ENCODE results near the gene CFL2.

Gene CFL2

GRCh38 chr14:34678735-34679134, 35.7 kb downstream of the CFL2 start:
- Histone ChIP-seq H3K79me2 (ENCODE audit: low read length) (no peaks in the 10 kb centered on the region), H3K27me3 (ENCODE audit: low read depth, low read length) (no peaks in the 10 kb centered on the region), H3K36me3 (replicated peaks; ENCODE audit: low read depth, low read length) (no peaks in the 10 kb centered on the region), H4K20me1 (ENCODE audit: insufficient read depth, low read length) (no peaks in the 10 kb centered on the region), H3K27ac (ENCODE audit: low read length) (no peak overlapping the region), H3K9me3 (ENCODE audit: insufficient read depth, low read length) (no peaks in the 10 kb centered on the region), H3K4me1 (ENCODE audit: low read length) (no peaks in the 10 kb centered on the region), H3K4me3 (ENCODE audit: low read length) (no peak overlapping the region), H3K4me2 (ENCODE audit: low read length) (no peak overlapping the region), H2AFZ (ENCODE audit: low read depth, low read length) (no peak overlapping the region), H3K9ac (ENCODE audit: low read length) (no peak overlapping the region)
- no peak for TF ChIP-seq EZH2phosphoT487 (IDR thresholded peaks at IDR 0.05; ENCODE audit: low read depth)
- TF ChIP-seq, protein P1, sequence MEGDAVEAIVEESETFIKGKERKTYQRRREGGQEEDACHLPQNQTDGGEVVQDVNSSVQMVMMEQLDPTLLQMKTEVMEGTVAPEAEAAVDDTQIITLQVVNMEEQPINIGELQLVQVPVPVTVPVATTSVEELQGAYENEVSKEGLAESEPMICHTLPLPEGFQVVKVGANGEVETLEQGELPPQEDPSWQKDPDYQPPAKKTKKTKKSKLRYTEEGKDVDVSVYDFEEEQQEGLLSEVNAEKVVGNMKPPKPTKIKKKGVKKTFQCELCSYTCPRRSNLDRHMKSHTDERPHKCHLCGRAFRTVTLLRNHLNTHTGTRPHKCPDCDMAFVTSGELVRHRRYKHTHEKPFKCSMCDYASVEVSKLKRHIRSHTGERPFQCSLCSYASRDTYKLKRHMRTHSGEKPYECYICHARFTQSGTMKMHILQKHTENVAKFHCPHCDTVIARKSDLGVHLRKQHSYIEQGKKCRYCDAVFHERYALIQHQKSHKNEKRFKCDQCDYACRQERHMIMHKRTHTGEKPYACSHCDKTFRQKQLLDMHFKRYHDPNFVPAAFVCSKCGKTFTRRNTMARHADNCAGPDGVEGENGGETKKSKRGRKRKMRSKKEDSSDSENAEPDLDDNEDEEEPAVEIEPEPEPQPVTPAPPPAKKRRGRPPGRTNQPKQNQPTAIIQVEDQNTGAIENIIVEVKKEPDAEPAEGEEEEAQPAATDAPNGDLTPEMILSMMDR (IDR thresholded peaks at IDR 0.05; ENCODE audit: low read depth, low read length), result no peak

DNA sequence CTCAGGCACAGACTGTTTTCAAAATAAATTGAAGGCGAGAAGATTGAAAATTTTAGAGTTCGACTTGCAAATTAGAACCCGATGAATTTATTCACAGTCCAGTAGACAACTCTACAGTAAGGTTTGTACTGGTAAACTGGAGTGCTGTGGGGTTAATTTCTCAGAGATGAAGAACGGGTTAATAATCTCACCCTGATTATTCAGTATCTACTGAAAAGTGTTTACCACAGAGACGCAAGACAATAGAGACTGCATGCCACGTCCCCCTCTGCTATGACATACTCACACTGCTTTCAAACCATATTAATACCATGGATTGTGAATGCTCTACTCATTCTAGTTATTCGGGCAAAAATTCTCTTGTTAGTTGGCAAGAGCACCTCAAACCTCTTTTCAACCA, 36.1 kb downstream of the CFL2 start:
- Histone ChIP-seq H4K20me1 (ENCODE audit: insufficient read depth, low read length) (no peaks in the 10 kb centered on the region), H3K36me3 (replicated peaks; ENCODE audit: low read depth, low read length) (no peaks in the 10 kb centered on the region), H3K4me1 (ENCODE audit: low read length) (no peaks in the 10 kb centered on the region), H3K4me3 (ENCODE audit: low read length) (no peak overlapping the region), H3K9ac (ENCODE audit: low read length) (no peak overlapping the region), H2AFZ (ENCODE audit: low read depth, low read length) (no peak overlapping the region), H3K27ac (ENCODE audit: low read length) (no peak overlapping the region), H3K27me3 (ENCODE audit: low read depth, low read length) (no peaks in the 10 kb centered on the region), H3K9me3 (ENCODE audit: insufficient read depth, low read length) (no peaks in the 10 kb centered on the region), H3K4me2 (ENCODE audit: low read length) (no peak overlapping the region), H3K79me2 (ENCODE audit: low read length) (no peaks in the 10 kb centered on the region)
- no peak for TF ChIP-seq EZH2phosphoT487 (IDR thresholded peaks at IDR 0.05; ENCODE audit: low read depth)

- H4K20me1 ChIP-seq (ENCODE audit: insufficient read depth, low read length), result no peaks in the 10 kb centered on the region
- no peaks in the 10 kb centered on the region for H3K27me3 ChIP-seq (ENCODE audit: low read depth, low read length)
- no peak overlapping the region for H3K4me2 ChIP-seq (ENCODE audit: low read length)
- H3K4me1 ChIP-seq (ENCODE audit: low read length), result no peaks in the 10 kb centered on the region
- no peaks in the 10 kb centered on the region for H3K9me3 ChIP-seq (ENCODE audit: insufficient read depth, low read length)
- H3K79me2 ChIP-seq (ENCODE audit: low read length), result no peaks in the 10 kb centered on the region
- no peak overlapping the region for H3K27ac ChIP-seq (ENCODE audit: low read length)
- no peaks in the 10 kb centered on the region for H3K36me3 ChIP-seq (replicated peaks; ENCODE audit: low read depth, low read length)
- TF ChIP-seq, protein P1 (IDR thresholded peaks at IDR 0.05; ENCODE audit: low read depth, low read length), result no peak
- TF ChIP-seq EZH2phosphoT487 (IDR thresholded peaks at IDR 0.05; ENCODE audit: low read depth), result no peak
- H3K4me3 ChIP-seq (ENCODE audit: low read length), result no peak overlapping the region
- no peak overlapping the region for H2AFZ ChIP-seq (ENCODE audit: low read depth, low read length)
- no peak overlapping the region for H3K9ac ChIP-seq (ENCODE audit: low read length)
Observed at GRCh38 chr14:34676516-34677211, 37.7 kb downstream of the CFL2 start.

DNA sequence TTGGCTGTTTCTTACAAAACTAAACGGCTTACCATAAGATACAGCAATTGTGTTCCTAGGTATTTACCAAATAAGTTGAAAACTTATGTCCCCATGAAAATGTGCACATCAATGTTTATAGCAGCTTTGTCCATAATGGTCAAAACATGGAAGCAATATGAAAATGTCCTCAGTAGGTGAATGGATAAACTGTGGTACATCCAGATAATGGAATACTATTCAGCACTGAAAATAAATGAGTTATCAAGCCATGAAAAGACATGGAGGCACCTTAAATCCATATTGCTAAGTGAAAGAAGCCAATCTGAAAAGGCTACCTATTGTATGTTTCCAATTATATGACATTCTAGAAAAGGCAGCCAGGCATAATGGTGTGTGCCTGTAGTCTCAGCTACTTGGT, 40.7 kb downstream of the CFL2 start:
- TF ChIP-seq EZH2phosphoT487 (IDR thresholded peaks at IDR 0.05; ENCODE audit: low read depth), result no peak
- TF ChIP-seq, protein P1 (IDR thresholded peaks at IDR 0.05; ENCODE audit: low read depth, low read length), result no peak
- no peaks in the 10 kb centered on the region for H4K20me1 ChIP-seq (ENCODE audit: insufficient read depth, low read length)
- no peak overlapping the region for H3K4me2 ChIP-seq (ENCODE audit: low read length)
- H3K79me2 ChIP-seq (ENCODE audit: low read length), result no peaks in the 10 kb centered on the region
- H3K36me3 ChIP-seq (replicated peaks; ENCODE audit: low read depth, low read length), result no peaks in the 10 kb centered on the region
- no peaks in the 10 kb centered on the region for H3K9me3 ChIP-seq (ENCODE audit: insufficient read depth, low read length)
- H2AFZ ChIP-seq (ENCODE audit: low read depth, low read length), result no peak overlapping the region
- no peaks in the 10 kb centered on the region for H3K4me1 ChIP-seq (ENCODE audit: low read length)
- H3K4me3 ChIP-seq (ENCODE audit: low read length), result no peak overlapping the region
- H3K27ac ChIP-seq (ENCODE audit: low read length), result no peak overlapping the region
- H3K27me3 ChIP-seq (ENCODE audit: low read depth, low read length), result no peaks in the 10 kb centered on the region
- H3K9ac ChIP-seq (ENCODE audit: low read length), result no peak overlapping the region

Data from OCI-LY3 (cell line).